GOT3 (cell line): ENCODE data around the gene MEOX2.

Experiments
- DNase-seq: peaks from one replicate; lab custom pipeline; 2025; ENCODE audit warnings: mixed read lengths; lab: John Stamatoyannopoulos, UW

Gene MEOX2

DNA sequence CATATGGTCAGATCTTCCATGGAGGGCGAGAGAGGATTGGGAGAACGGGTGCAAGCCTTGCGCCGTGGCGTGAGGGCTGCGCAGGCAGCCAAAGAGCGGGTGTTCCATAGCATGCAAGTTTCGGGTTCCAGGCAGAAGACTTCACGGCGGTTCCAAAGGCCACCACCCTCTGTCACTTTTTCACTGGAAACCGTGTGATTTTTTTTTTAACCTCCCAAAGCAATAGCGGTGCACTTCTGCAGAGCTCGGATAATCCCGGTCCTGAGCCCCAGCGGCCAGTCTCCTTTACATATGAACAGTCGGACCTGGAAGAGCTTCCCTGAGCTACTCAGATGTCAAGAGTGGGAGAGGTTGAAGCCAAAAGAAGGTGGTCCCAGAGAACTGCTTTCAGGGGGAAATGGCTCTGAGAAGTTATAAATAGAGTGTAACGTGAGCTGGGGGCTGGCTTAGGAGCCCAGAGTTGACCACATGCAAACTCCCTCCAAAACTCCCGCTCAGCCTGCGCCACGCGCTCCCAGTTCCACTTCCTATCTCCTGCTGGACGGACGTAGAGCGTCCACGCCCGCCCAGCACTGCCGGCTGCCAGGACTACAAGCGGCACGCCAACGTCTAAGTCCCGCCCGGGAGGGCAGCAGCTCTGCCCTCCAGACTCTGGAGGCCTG is at the start of gene MEOX2:
Gene MEOX2 (minus strand): TSS at position 389 of the 662 bp plus-strand sequence. CDS start 281 bp downstream, at position 108.
- DNase-seq, result no peak

DNA sequence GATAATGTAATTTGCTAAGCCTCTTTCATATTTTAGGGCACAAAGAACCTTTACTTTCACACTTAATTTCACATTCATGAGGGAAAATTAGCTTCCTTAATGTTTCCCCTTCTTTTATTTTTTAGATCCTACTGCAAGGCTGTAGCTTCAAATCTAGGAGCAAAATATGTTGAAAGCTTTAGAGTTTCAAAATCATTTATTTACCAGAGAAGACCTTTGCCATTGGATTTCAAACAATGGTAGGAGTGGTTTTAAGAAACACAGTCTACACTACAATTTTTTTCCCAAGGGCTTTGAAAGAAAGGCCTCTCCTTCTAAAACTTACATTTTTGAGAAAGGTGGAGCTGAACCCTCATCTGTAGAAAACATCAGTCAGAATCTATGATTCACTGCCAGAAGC is 43.3 kb upstream of the MEOX2 start:
- no peak for DNase-seq

DNA sequence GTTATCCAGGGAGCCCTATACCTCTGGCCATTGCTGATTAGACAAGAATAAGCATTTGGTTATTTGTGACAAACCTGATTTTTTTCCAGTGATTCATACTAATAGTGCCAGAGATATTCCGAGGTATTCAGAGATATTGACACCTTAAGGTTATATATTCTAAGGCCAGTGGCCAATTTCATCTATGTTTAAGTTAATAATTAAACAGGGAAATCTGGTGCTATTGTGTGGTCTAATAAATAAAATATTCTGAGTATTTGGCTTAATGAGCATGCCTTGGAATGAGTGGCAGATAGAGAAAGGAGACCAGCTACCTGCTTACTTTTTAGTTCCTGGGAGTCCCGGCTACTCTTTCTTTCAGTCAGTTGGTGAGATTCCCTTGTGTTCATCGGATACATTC is 38.6 kb upstream of the MEOX2 start:
- DNase-seq, result no peak

DNA sequence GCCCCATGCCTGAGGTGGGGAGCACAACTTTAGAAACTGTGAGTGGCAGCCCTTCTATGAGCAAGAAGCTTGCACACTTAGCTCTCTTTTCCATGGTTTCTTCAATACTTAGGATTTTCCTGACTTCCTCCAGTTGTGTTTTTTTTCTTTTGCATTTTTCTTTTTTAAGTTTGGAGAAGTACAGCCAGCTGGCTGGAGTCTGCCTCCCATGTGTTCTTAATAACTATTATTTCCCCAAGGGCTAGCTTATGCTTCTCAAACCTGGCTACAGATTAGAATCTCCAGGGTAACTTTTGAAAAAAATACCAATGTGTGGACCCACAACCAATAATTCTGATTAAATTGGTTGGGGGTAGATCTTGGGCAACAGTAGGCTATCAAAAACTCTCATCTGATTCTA is 37.4 kb upstream of the MEOX2 start:
- DNase-seq, result no peak

DNA sequence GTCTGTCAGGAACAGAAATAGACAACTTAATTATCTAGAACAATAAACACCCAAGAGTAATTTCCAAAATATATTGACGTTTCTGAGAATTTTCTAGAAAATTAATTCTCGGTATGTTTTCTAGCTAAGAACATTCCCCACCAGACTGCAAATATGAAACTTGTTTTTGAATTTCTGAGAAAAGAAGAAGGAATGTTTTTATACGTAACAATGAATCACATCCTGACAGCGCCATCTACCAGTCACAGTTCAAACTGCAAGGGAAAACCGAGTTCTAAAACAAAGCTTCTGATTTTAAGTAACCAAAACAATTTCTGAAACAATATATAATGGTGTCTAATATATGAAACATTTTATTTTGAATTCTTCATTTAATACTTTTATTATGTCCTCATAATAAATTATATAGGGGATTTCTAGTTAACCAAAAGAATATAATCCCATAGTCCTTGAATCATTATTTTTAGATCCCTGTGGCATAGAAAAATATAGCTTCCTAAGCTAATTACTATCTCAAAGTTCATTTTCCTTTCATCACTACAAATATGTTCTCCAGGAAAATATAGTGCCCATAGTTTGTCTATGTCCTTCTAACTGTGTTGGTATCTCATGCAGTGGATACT is 34.5 kb upstream of the MEOX2 start:
- no peak for DNase-seq

DNA sequence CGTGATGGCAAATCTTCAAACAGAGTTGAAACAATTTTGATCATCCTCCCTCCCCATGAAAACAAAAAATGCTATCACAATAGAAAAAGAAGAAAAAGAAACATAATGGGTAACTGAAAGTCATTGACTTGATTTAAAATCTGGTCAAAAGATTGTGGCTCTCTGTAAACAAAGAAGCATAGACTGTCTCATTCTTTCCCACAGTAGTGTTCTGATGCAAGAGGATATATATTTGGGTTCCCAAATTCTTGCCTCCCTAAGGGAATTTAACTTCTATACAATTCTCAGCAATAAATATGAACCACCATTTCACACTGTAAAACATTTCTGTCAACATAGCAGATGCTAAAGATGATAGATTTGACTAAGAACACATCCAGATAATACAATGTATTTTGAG is 32.8 kb upstream of the MEOX2 start:
- DNase-seq, result no peak

DNA sequence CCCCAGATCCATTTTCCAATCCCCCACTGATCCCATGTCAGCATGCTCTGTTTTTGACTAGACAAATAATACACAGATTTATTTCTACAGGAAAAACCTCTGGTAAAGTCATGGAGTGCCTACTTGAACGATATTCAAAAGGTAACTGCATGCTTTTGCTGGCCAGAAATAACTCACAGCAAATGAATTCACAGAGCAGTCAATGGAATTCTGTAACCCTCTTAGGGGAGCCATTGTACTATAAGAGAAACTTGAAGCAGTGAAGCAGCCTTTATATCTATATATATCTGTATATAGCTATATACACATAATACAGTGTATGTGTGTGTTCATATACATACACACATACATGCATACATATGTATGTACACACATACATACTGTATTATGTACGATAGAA is 29.0 kb upstream of the MEOX2 start:
- DNase-seq, result no peak

DNA sequence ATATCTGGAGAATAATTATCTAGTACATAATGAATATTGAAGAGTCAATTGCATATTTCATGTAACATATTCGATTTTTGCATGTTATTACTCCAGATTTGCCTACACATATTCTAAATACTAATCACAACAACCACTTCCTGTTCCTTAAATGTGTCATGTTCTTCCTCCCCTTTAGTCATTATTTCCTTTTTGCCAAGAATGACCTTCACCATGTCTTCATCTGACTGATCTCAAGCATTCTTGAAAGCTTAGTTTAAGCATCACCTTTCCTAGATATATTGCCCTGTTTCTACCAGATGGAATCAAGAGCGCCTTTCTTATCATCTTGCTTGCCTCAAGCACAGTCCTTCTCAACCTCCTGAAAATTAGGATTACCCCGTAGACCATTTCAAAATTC is 23.5 kb upstream of the MEOX2 start:
- no peak for DNase-seq

DNA sequence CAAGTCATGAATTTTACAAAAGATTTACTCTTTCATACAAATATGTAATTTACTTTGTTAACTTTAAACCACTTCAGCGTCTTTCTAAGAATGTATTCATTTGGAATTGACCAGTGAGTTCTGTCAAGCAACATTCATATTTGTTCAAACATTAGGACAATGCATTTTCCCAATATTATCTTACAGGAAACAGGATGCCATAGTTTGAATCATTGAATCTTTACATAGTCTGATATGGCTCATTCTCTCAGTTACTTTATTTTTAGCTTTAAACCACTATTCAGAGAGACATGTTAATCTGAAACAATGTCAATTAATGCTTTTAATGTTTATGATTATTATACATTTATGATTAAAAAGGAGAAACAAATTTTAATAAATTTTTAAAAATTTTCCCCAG is 21.1 kb upstream of the MEOX2 start:
- no peak for DNase-seq

DNA sequence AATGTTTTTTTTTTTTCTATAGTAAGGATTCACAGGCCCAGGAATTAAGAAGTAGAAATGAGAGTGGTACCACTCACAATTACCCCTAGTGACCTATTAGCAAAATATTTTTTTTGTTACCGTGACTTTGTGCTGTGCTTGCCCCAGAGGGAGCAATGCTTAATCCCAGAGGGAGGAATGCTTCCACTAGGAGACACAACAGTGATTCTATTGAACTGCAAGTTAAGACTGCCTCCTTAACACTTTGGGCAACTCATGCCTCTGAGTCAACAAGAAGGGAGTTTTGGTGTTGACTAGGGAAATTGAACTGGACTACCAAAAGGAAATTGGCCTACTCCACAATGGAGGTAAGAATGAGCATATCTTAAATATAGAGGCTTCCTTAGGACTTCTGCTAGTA is 17.2 kb upstream of the MEOX2 start:
- no peak for DNase-seq

DNA sequence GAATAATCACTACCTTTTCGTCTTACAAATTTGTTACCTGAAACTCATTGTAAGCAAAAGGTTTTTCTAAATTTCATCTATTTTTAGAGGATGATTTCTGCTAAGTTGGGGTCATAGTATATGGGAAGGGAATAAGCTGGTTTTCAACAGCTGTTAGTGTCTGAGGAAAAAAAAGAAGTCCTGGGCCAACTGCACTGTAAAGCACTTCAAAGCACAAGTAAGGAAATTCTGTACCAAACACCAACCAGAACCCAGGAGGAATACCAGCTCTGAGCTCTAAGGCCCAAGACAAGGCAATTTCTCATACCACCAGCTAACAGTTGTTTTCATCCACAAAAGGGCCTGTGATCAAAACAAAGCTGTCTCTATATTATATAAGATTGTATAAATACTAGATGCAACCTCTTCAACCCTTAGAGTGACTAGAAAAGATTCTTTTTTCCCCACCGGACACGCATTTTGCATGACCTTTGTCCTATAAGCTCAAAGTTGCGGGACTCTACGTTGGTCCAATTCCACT is 6.1 kb upstream of the MEOX2 start:
- DNase-seq, result no peak

DNA sequence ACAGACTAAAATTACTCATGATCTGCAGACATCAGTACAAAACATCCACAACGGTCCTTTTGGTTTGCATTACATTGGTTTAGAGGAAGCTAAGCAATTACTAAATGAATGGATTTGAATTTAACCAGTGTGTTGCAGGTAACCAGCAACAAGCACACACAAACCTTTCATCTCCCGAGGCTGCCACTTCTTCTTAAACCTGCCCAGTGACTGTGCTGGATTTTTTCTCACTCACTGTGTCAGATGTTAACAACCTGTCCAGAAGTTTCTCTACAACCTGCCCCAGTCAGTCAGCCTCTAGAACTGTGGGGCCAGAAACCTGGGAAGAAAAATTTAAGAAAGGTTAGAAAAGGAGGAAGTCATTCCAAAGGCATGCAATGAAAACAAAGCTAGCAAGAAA is 2.4 kb upstream of the MEOX2 start:
- no peak for DNase-seq

DNA sequence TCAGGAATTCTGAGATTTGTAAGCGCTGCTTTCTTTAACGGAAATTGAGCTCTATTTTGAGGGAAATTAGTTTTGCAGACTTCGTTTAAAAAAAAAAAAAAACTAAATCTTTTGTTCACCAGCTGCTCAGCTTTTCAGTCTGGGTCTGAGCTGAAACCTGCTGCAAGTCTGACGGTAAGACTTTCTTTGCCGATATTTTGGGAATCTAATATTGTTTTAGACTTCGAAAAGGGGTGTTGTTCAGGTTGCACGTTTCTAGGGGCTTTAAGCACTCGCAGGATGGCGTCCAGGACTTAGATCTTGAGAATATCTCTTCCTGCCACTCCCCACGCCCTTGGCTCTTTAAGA is 1.8 kb upstream of the MEOX2 start:
- DNase-seq, result no peak

DNA sequence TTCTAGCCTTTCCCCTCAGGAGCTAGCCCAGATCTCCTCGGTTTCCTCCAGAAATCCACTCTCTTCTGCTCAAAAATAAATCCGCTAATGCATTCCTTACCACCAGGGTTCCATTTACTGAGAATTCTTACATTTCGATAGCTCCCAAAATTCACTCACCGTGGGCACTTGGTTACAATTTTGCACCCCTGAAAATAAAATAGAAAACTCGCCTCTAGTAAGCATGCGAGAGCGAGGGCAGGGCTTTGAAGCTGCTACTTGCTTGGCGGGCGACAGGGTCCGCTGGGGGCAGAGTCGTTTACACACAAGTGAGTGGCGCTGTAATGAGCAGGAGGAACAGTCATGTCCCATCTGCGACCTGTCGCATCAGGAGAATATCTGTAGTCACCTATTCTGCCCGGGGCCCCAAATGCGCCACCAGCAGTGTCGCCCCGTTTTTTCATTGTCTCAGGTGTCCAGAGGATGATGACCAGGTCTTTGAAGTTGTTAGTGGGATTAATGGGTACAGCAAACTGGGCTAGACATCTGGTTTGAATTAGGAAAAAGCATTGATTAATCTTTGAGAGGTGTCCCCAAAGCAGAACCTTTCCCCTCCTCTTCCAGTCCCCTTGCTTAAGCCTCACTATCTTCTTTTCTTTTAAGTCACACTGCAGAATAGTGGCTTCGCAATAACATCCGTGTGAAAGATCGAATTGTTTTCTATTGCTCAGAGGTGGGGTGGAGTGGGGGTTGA is 1.2 kb upstream of the MEOX2 start:
- no peak for DNase-seq

DNA sequence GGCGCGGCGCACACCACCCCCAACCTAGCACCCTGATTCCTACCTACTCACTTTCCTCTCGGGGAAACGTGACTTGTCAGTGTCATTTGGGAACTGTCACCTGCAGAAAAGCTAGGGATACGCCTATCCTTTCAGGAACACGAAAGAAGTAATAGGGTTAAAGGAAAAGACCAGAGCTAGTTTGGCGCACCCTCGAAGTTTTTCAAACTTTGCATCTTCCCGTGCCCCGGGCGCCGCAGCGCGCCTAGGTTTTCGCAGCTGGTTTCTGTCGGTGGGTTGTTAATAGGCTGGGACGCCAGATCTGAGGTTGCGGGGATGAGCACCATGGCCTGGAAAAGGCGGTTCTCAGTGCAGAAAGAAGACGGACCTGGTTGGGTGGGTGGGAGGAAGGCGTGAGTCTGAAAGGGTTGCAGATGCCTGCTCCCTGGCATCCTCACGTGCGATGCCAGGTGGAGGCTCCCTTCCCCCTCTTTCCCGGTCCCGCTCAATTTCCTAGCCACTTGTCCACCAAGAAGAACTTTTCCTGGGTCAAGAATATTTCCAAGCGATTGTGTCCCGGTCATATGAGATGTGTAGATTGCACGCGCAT is 568 bp upstream of the MEOX2 start:
- no peak for DNase-seq

DNA sequence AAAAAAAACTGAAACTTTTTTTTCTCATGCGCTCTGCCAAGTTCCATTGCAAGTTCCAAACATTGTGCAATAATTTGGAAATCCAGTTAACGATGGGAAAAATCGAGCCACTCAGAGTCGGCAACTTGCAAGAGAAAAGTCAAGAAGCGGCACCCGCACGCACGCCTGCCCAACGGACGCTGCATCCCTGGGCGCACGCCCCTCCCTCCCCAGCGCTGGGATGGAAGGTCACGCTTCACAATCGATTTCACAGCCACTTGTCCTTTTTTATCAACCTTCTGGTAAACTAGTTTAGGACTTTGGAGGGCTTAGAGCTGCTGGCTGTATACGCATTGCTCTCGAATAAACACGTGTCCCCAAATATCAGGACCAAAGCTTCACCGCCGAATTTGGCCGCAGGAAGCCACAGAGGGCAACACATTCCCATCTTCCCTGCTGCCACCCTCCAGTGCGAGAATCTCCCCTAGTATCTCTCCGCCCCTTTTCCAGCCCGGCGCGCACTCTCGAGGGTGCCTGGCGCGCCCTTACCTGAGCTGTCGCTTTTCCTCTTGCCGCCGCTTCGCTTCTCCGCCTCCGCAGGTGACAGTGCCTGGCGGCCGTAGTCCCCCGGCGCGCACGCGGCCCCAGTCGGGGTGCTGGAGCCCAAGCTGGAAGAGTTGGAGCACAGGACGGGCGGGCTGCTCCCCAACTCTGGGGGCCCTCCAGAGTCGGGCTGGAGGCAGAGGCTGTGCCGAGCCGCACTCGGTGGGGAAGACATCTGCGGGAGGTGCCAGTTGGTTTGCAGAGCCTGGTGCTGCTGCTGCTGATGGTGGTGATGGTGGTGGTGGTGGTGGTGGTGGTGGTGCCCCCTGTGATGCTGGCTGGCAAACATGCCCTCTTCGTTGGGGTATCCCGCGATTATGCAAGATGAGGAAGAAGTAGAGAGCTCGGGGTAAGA is 857 bp downstream of the MEOX2 start:
- no peak for DNase-seq

DNA sequence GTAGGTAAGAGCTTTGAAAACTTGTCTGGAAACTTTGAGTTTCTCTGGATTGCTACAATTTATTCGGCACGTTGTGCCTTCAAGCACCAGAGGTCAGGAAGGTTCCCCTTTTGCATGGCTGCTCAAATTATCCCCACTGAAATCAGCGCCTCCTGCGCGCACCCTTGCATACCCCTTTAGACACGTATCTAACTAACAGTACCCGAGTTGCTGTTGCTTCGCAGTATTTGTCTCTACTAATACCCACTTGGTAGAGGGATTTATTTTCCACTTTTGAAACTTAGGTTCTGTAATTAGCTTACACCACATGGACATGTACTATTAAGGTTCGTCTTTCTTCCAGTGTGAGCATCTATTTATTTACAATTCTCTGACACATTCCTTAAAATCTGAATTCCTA is 1.6 kb downstream of the MEOX2 start:
- no peak for DNase-seq

DNA sequence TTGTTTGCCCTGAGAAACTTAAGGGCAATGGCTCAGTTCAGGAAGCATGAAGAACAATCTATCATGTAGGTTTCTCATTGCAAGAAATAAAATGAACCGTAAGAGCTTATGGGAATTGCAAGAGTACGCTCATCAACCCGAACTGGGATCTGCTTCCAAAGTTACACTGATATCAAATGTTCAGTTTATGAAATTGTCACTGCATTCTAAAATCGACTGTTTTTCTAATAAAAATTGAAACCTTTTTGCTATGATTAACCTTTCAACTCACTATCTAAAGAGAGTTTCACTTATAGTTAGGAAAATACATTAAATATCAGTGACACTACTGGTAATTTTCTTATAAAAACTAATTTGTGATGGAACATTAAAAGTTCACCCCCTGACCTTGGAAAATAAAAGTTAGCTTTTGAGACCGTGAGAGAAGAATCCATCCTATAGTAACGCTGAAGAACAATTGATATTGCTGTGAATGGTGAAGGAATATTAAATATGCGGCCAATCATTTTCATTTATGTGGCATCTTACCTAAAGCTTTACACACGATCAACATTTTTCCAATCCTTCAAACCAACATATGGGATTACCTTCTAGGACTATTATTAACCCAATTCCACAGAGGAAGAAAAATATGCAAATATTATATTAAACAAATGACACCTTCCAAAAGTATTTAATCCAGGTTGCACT is 2.2 kb downstream of the MEOX2 start:
- no peak for DNase-seq

DNA sequence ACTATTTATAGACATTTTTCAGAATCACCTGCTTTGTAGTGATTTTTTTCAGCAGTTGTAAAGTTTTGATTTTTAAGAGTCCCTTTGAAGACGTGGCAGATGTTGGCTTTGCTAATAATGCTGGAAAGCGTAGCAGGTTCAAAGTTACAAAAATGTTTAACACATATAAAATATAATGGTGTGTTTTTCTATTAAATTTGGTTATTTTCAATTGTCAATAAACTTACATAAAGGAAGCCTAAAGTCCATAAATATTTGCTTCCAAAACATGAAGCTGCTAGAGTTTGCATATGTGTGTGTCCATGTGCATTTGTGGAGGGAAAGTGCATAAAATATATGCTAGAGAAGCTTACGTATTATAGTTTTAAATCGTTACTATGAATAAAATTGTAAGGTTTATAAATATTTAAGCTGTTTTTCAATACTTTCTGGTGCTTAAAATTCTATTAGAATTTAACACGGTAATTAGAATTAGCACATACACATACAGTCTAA is 3.7 kb downstream of the MEOX2 start:
- no peak for DNase-seq

DNA sequence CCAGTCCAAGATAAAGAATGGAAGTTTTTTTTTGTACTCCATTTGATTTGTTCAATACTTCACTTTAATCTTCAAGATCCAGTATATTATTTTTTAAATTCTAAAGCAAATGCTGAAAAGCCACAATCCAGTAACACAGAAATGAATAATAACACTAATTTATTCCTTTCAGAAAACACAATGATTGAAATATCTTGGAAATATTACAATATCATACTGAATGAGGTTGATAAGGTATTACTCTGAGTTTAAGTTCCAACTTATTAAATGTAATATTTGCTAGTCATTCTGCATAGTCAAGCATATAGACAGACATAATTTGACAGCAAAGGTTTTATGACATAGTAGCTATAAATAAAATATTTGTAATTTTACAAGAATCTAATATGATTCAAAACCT is 4.4 kb downstream of the MEOX2 start:
- DNase-seq, result no peak

DNA sequence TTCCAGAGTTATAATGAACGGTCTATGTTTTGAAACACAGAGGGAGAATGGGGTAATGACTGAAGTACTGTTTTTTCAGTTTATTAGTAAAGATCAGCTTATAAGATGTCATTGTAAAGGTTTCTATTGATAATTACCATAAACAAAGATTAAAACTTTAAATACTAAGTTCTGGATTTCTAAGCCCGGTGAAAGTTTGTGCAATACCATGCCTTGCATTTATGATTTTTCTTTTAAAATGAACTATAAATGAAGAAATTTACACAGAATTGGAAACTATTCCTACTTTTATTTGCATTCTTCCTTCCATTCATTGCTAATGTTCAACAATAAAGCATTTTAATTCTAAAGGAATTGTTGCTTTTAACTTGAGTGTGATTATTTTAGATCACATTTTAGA is 4.9 kb downstream of the MEOX2 start:
- no peak for DNase-seq
